Measurements from ENCODE around the gene HMGCS1.

- TF ChIP-seq HDGF (IDR thresholded peaks at IDR 0.05; ENCODE audit: borderline replicate concordance), result no peak
- no peak for TF ChIP-seq SP1 (IDR thresholded peaks at IDR 0.05)
- no peak for TF ChIP-seq BHLHE40 (IDR thresholded peaks at IDR 0.05; ENCODE audit: borderline replicate concordance)
- no peak for TF ChIP-seq TARDBP (IDR thresholded peaks at IDR 0.05)
- no peak for TF ChIP-seq ARNT (IDR thresholded peaks at IDR 0.05)
- TF ChIP-seq FOXA1 (IDR thresholded peaks at IDR 0.05), result no peak
- TF ChIP-seq SUZ12 (IDR thresholded peaks at IDR 0.05), result no peak
These were observed 1.5 kb upstream of the HMGCS1 start for GRCh38 chr5:43314724-43315123.

Data from HEK293T (cell line).